ENCODE data around the gene HOXD10.

Gene HOXD10

GRCh38 chr2:176165370-176166050 is 48.9 kb downstream of the HOXD10 start:
- DNase-seq = no peak

DNA sequence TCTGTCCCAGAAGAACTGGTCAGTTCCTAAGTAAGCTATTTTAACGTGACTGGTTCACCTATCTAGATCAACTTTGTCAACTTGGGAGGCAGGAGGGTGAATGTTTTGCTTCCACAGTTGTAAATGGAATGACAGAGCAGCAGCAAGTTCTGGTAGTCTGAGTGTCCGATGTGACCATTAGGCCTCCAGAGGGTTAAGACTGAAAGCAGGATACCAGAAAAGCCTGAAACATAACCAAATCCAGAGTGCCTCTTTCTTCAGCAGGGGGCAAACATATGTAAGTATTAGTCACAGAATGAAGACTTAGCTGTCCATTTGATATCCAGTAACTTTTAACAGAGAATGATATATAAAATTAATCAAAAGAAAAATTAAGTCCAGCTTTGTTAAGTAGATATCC is 49.7 kb downstream of the HOXD10 start:
- no peak for DNase-seq

GRCh38 chr2:176167398-176167797 is 50.8 kb downstream of the HOXD10 start:
- DNase-seq = no peak

DNA sequence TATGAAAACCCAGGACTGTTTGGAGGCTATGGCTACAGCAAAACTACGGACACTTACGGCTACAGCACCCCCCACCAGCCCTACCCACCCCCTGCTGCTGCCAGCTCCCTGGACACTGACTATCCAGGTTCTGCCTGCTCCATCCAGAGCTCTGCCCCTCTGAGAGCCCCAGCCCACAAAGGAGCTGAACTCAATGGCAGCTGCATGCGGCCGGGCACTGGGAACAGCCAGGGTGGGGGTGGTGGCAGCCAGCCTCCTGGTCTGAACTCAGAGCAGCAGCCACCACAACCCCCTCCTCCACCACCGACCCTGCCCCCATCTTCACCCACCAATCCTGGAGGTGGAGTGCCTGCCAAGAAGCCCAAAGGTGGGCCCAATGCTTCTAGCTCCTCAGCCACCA is 52.6 kb downstream of the HOXD10 start:
- no peak for DNase-seq
